HG03025 (cell line): Measurements from ENCODE around the gene MYL11.

Source experiments
- ATAC-seq: cut with Tn5 transposase; IDR thresholded peaks from one replicate; pipeline ENCODE4 v1.9.1; 2021; ENCODE audit warnings: mild to moderate bottlenecking, moderate library complexity; ENCODE audit not compliant: unreplicated experiment, low FRiP score

Gene MYL11

GRCh38 chr16:30369938-30370455, 4.6 kb upstream of the MYL11 start:
- peak; percentile 6 for ATAC-seq

GRCh38 chr16:30370456-30371247, 4.0 kb upstream of the MYL11 start, which contains the start of gene TBC1D10B:
Gene TBC1D10B, minus strand, starts transcription at chr16:30370494. Its CDS starts 311 bp downstream, at chr16:30370183.
- ATAC-seq = peak; percentile 75

- no peak for ATAC-seq
These were observed 3.3 kb upstream of the MYL11 start for GRCh38 chr16:30371248-30371816.

GRCh38 chr16:30372038-30372712, 2.4 kb upstream of the MYL11 start:
- no peak for ATAC-seq

- ATAC-seq = no peak
These were observed 1.9 kb upstream of the MYL11 start for GRCh38 chr16:30372725-30373124.

- no peak for ATAC-seq
These were observed 1.3 kb downstream of the MYL11 start for GRCh38 chr16:30375864-30376263.

GRCh38 chr16:30376461-30376902, 1.9 kb downstream of the MYL11 start:
- no peak for ATAC-seq

GRCh38 chr16:30377050-30377811, 2.6 kb downstream of the MYL11 start:
- ATAC-seq = no peak

GRCh38 chr16:30377812-30378235, 3.2 kb downstream of the MYL11 start:
- peak; percentile 37 for ATAC-seq

- peak; percentile 70 for ATAC-seq
These were observed 3.9 kb downstream of the MYL11 start for GRCh38 chr16:30378236-30379157.

- no peak for ATAC-seq
These were observed 4.7 kb downstream of the MYL11 start for GRCh38 chr16:30379158-30379783.

GRCh38 chr16:30380072-30380802, 5.6 kb downstream of the MYL11 start:
- no peak for ATAC-seq

GRCh38 chr16:30380803-30381208, 6.2 kb downstream of the MYL11 start:
- no peak for ATAC-seq

GRCh38 chr16:30381291-30382041, 6.9 kb downstream of the MYL11 start:
- no peak for ATAC-seq

- no peak for ATAC-seq
These were observed 7.7 kb downstream of the MYL11 start, which contains the start of gene SEPTIN1 for GRCh38 chr16:30382111-30382881. Gene SEPTIN1, minus strand, starts transcription at chr16:30382561. Its CDS starts 19 bp downstream, at chr16:30382542.

GRCh38 chr16:30383521-30383920, 8.9 kb downstream of the MYL11 start:
- ATAC-seq = no peak
